ENCODE results near the gene ANKRD24. TPM values are rescaled to one million over a fixed set of nuclear protein-coding genes. Genes with fewer than 3 reads are reported as not detected.
A peak's percentile ranks its signal among the peaks of the same experiment; 100 is the strongest.
"Not testable (repeated sequence)": the region's sequence is repeated elsewhere in the genome, so short reads cannot be mapped to it uniquely, and the experiment has no call there.

ANKRD24 gene
- total and polyA plus RNA-seq, 7 donors, result 0.36 to 1.2 (median 0.72) TPM; not detected in 1

GRCh38 chr19:4139614-4140236, 42.8 kb upstream of the ANKRD24 start:
- TF ChIP-seq POLR2A (IDR thresholded peaks at IDR 0.05) (no peak), CTCF (IDR thresholded peaks at IDR 0.05) (peak; percentile 45 to 81 (median 55)), EP300 (IDR thresholded peaks at IDR 0.05) (no peak)
- Histone ChIP-seq H3K4me1 (peaks cover 0 to 7% (median 0%) of the 10 kb centered on the region in 4 donors), H3K36me3 (no peaks in the 10 kb centered on the region), H3K4me3 (no peak overlapping the region), H3K9me3 (no peaks in the 10 kb centered on the region), H3K27ac (no peak overlapping the region), H3K27me3 (no peaks in the 10 kb centered on the region)
- intact Hi-C loops (cut with DNase I), result loop anchor here (2.0 kb wide), 1 partner anchor 153 kb away; no protein-coding TSS in a partner anchor
- peak; percentile 82 for DNase-seq
- 16 to 33% methylated on average over 14 of the region's 14 CpGs for WGBS, 2 donors

GRCh38 chr19:4140237-4140711, 42.2 kb upstream of the ANKRD24 start:
- no peak overlapping the region for H3K4me3 ChIP-seq
- TF ChIP-seq CTCF (IDR thresholded peaks at IDR 0.05) (peak; percentile 46 to 72 (median 52)), POLR2AphosphoS5 (IDR thresholded peaks at IDR 0.05) (no peak)
- no peaks in the 10 kb centered on the region for H3K9me3 ChIP-seq
- intact Hi-C loops (cut with DNase I), result no loop called here
- H3K27me3 ChIP-seq, result no peaks in the 10 kb centered on the region
- peaks cover 0 to 7% (median 0%) of the 10 kb centered on the region in 4 donors for H3K4me1 ChIP-seq
- 7 to 24% methylated on average over 12 of the region's 12 CpGs for WGBS, 2 donors
- no peak for DNase-seq
- H3K27ac ChIP-seq, result no peak overlapping the region
- H3K36me3 ChIP-seq, result no peaks in the 10 kb centered on the region

GRCh38 chr19:4142916-4143315, 39.6 kb upstream of the ANKRD24 start:
- H3K4me3 ChIP-seq; H3K27me3 ChIP-seq; H3K4me1 ChIP-seq; H3K27ac ChIP-seq; intact Hi-C loops (cut with DNase I); H3K9me3 ChIP-seq; DNase-seq; H3K36me3 ChIP-seq: not testable (repeated sequence)
- WGBS, 2 donors, result 95 to 100% methylated on average over 1 of the region's 1 CpG

GRCh38 chr19:4144666-4145249, 37.7 kb upstream of the ANKRD24 start:
- peaks cover 0 to 7% (median 0%) of the 10 kb centered on the region in 4 donors for H3K4me1 ChIP-seq
- no peak for DNase-seq
- intact Hi-C loops (cut with DNase I), result no loop called here
- H3K4me3 ChIP-seq, result no peak overlapping the region
- no peaks in the 10 kb centered on the region for H3K36me3 ChIP-seq
- no peak for TF ChIP-seq POLR2AphosphoS5 (IDR thresholded peaks at IDR 0.05)
- peak in 1 of 2 donors; percentile 16 for TF ChIP-seq POLR2A (IDR thresholded peaks at IDR 0.05)
- H3K27me3 ChIP-seq, result peaks cover 0 to 14% (median 0%) of the 10 kb centered on the region in 3 donors
- 16 to 33% methylated on average over 7 of the region's 7 CpGs for WGBS, 2 donors
- H3K9me3 ChIP-seq, result no peaks in the 10 kb centered on the region
- no peak overlapping the region for H3K27ac ChIP-seq

GRCh38 chr19:4149518-4150288, 32.8 kb upstream of the ANKRD24 start:
- Histone ChIP-seq H3K27me3 (peaks cover 0 to 36% (median 14%) of the 10 kb centered on the region in 3 donors), H3K27ac (no peak overlapping the region)
- TF ChIP-seq EP300 (IDR thresholded peaks at IDR 0.05) (no peak), CTCF (IDR thresholded peaks at IDR 0.05) (no peak), POLR2AphosphoS5 (IDR thresholded peaks at IDR 0.05) (no peak), POLR2A (IDR thresholded peaks at IDR 0.05) (no peak)

More at GRCh38 chr19:4149518-4150288, 32.8 kb upstream of the ANKRD24 start:
- Histone ChIP-seq H3K36me3 (no peaks in the 10 kb centered on the region), H3K9me3 (no peaks in the 10 kb centered on the region), H3K4me3 (no peak overlapping the region), H3K4me1 (no peaks in the 10 kb centered on the region)
- 11 to 52% methylated on average over 17 of the region's 17 CpGs for WGBS, 2 donors
- DNase-seq, result no peak
- intact Hi-C loops (cut with DNase I), result no loop called here
